HCT116 (cell line): ENCODE results near the gene SARS2. TPM values are rescaled to one million over a fixed set of nuclear protein-coding genes. Genes with fewer than 3 reads are reported as not detected.

Experiments
- ATAC-seq: fragments of 200-7000 bp; cut with Tn5 transposase; 2 replicates; pipeline ENCODE4 v1.9.1; 2020; ENCODE audit warnings: mild to moderate bottlenecking, moderate library complexity
- BruUV-seq: library from RNA; stranded (reverse); fragments of 400-500 nt; replicated peaks from 2 replicates; lab custom pipeline; 2021; lab: Mats Ljungman, UMichigan
- CTCF ChIA-PET: fragments of 300-600 bp; sonication (Branson Sonifier 250); formaldehyde crosslinking; loops from one replicate; lab custom pipeline; 2021; ENCODE audit warnings: antibody characterized with exemption; lab: Charles Lee
- POLR2A ChIA-PET: fragments of 300-600, 350-600 bp; sonication (Branson Sonifier 250); formaldehyde crosslinking; loops from one replicate; lab custom pipeline; 2021; ENCODE audit warnings: antibody characterized with exemption; lab: Charles Lee
- RAD21 ChIA-PET, 2 experiments: fragments of 300-600 bp; sonication (Branson Sonifier 250); formaldehyde crosslinking; loops; one replicate each; lab custom pipeline; 2023; ENCODE audit warnings: low total read pairs in 2 of 2; ENCODE audit not compliant: uncharacterized antibody in 2 of 2, unreplicated experiment in 2 of 2, low non-redundant PET in 1 of 2; lab: Charles Lee
- DNase-seq: peaks from one replicate; pipeline ENCODE4 v3.0.0-alpha.2; 2010; ENCODE audit warnings: low read depth, low spot score
- H2AFZ ChIP-seq: fragments of 200-600 bp; shearing (Covaris generic), sonication (generic); 2 replicates; pipeline ENCODE4 v1.6.1; 2017; ENCODE audit warnings: low read depth, mixed run types, mixed read lengths, antibody characterized with exemption, low read length; ENCODE audit not compliant: poor library complexity, severe bottlenecking
- H3K27ac ChIP-seq: 2 replicates; pipeline ENCODE4 v1.5.1; 2012; ENCODE audit warnings: low read depth, low read length
- H3K27me3 ChIP-seq: fragments of 200-600 bp; sonication (generic); 2 replicates; pipeline ENCODE4 v1.6.1; 2016; ENCODE audit warnings: mixed run types, low read length, mixed read lengths; ENCODE audit not compliant: insufficient read depth
- H3K36me3 ChIP-seq, 2 experiments: fragments of 200-500 bp in 1 of 2; fragments of 200-600 bp in 1 of 2; sonication (Bioruptor generic) in 1 of 2; sonication (generic) in 1 of 2; 2 replicates each; pipeline versions ENCODE4 v1.5.1 to v1.6.1; 2014 to 2016; ENCODE audit warnings: low read length in 2 of 2, inconsistent platforms in 1 of 2, mixed read lengths in 1 of 2, mixed run types in 1 of 2; ENCODE audit not compliant: insufficient read depth in 2 of 2, control insufficient read depth in 1 of 2
- H3K4me1 ChIP-seq, 2 experiments: fragments of 200-600 bp in 1 of 2; sonication (generic) in 1 of 2; 2 replicates each; pipeline versions ENCODE4 v1.5.1 to v1.6.1; 2012 to 2017; ENCODE audit warnings: low read length in 2 of 2, inconsistent platforms in 1 of 2, mild to moderate bottlenecking in 1 of 2, mixed read lengths in 1 of 2, mixed run types in 1 of 2, moderate library complexity in 1 of 2; ENCODE audit not compliant: insufficient read depth in 2 of 2, control insufficient read depth in 1 of 2
- H3K4me2 ChIP-seq: fragments of 200-600 bp; sonication (generic); 2 replicates; pipeline ENCODE4 v1.6.1; 2017; ENCODE audit warnings: mixed run types, low read length, mixed read lengths
- H3K4me3 ChIP-seq, 2 experiments: fragments of 200-600 bp in 1 of 2; sonication (generic) in 1 of 2; replicated peaks in 1 of 2; 2 replicates each; pipeline ENCODE4 v1.5.1; 2011 to 2016; ENCODE audit warnings: low read length in 2 of 2, control low read depth in 1 of 2, low read depth in 1 of 2, mild to moderate bottlenecking in 1 of 2, mixed read lengths in 1 of 2, mixed run types in 1 of 2
- H3K79me2 ChIP-seq: fragments of 200-600 bp; sonication (generic); 2 replicates; pipeline ENCODE4 v1.6.1; 2017; ENCODE audit warnings: mild to moderate bottlenecking, mixed run types, low read length, moderate library complexity, mixed read lengths; ENCODE audit not compliant: insufficient read depth
- H3K9ac ChIP-seq: fragments of 200-600 bp; sonication (generic); 2 replicates; pipeline ENCODE4 v1.6.1; 2016; ENCODE audit warnings: low read length, mixed read lengths
- H3K9me2 ChIP-seq: fragments of 200-600 bp; sonication (generic), shearing (Covaris generic); 2 replicates; pipeline ENCODE4 v1.6.1; 2017; ENCODE audit warnings: mixed run types, mild to moderate bottlenecking, moderate library complexity; ENCODE audit not compliant: insufficient read depth
- H3K9me3 ChIP-seq, 2 experiments: fragments of 200-500 bp in 1 of 2; fragments of 200-600 bp in 1 of 2; sonication (Bioruptor generic) in 1 of 2; sonication (generic) in 1 of 2; 2 replicates each; pipeline ENCODE4 v1.6.1; 2014 to 2017; ENCODE audit warnings: low read length in 2 of 2, mixed read lengths in 2 of 2, inconsistent platforms in 1 of 2, low read depth in 1 of 2, mild to moderate bottlenecking in 1 of 2, mixed run types in 1 of 2, moderate library complexity in 1 of 2; ENCODE audit not compliant: control insufficient read depth in 1 of 2, insufficient read depth in 1 of 2
- H4K20me1 ChIP-seq: fragments of 200-600 bp; sonication (generic), shearing (Covaris generic); 2 replicates; pipeline ENCODE4 v1.6.1; 2017; ENCODE audit warnings: mixed run types, mild to moderate bottlenecking, moderate library complexity; ENCODE audit not compliant: insufficient read depth
- intact Hi-C: fragments of 100-400 bp; cut with micrococcal nuclease; formaldehyde crosslinking; loops from 2 replicates; pipeline ENCODE4 v1.10.0; 2022
- total RNA-seq: library from RNA; stranded (reverse); gene quantifications from one replicate; pipeline ENCODE4 v1.2.1, GENCODE V29; 2021; ENCODE audit not compliant: unreplicated experiment
- TF ChIP-seq, protein P1 (sequence below): IDR thresholded peaks from 2 replicates; pipeline ENCODE4 v1.6.1; 2012
- TF ChIP-seq, protein P2 (sequence below), 3 experiments: fragments of 200-600 bp in 1 of 3; sonication (generic) in 1 of 3; IDR thresholded peaks in 2 of 3; conservative IDR thresholded peaks in 1 of 3; 2 replicates each; pipeline ENCODE4 v1.5.1; 2012 to 2017; ENCODE audit warnings: low read depth in 2 of 3, low read length in 2 of 3, antibody characterized with exemption in 1 of 3, borderline replicate concordance in 1 of 3, control low read depth in 1 of 3, mild to moderate bottlenecking in 1 of 3, mixed read lengths in 1 of 3, mixed run types in 1 of 3, moderate library complexity in 1 of 3; ENCODE audit not compliant: insufficient read depth in 1 of 3

The SARS2 gene
- total RNA-seq, 1 experiment from 2014 or later = 58.2 TPM

DNA sequence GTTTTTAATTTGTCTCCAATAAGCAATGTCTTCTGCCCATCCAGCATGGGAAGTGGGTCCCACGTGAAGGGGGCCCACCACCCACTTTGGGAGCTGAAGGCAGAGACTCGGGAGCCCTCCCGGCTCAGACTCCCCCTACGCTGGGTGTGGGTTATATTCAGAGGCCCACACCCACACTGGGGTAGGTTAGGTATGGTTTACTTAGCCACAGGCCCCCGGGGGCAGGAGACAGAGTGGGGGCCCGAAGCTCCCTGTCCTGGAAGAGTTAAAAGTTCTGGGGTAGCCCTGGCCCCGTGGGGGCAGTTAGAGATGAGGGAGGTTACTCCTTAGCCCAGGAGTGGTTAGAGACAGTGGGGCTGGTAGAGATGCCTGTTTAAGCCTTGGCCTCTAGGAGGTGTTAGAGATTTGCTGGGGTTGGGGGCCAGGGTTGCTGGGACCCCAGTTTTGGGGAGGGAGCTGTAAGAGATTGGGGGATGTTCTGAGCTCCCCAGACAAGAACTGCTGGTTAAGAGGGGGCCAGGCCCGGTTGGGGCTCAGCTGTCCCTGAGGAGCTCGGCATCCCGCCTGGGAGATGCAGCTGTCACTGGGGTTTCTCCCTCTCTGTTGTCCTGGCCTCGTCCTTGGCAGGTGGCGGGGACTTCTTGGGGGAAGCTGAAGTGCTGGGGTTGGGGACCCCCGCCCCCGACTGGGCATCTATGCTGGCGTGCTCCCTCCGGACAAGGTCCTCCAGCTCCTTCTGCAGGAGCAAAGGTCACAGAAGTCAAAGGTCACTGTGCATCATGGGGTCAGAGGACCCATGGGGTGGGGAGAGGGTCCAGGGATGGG is 51.8 kb downstream of the SARS2 start:
- no peak for DNase-seq
- H4K20me1 ChIP-seq = no peaks in the 10 kb centered on the region
- peak overlapping the region; percentile 77 for H3K27ac ChIP-seq
- no TSS peak for BruUV-seq
- H3K9me3 ChIP-seq = no peaks in the 10 kb centered on the region
- H3K4me3 ChIP-seq = no peak overlapping the region; a peak in 2 of 4 replicates
- H3K79me2 ChIP-seq = no peaks in the 10 kb centered on the region
- intact Hi-C loops = no loop called here
- ChIA-PET RAD21 (no interaction called here), CTCF (interaction anchor here (4.5 kb wide), 1 partner anchor 8 kb away, joined by 28 read pairs; no protein-coding TSS in a partner anchor), POLR2A (interaction anchor here (1.2 kb wide), 1 partner anchor 21 kb away, joined by 3 read pairs; the partner anchor contains the start of gene NFKBIB)
- H3K4me1 ChIP-seq = peaks cover 12 to 16% of the 10 kb centered on the region in 2 experiments; a peak in 3 of 4 replicates
- H3K4me2 ChIP-seq = peak overlapping the region; percentile 88
- H3K9ac ChIP-seq = peak overlapping the region; percentile 62
- ATAC-seq = no peak
- H2AFZ ChIP-seq = no peak overlapping the region
- H3K36me3 ChIP-seq = no peaks in the 10 kb centered on the region
- H3K27me3 ChIP-seq = no peaks in the 10 kb centered on the region
- TF ChIP-seq, protein P1, sequence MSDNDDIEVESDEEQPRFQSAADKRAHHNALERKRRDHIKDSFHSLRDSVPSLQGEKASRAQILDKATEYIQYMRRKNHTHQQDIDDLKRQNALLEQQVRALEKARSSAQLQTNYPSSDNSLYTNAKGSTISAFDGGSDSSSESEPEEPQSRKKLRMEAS = no peak
- TF ChIP-seq, protein P2, sequence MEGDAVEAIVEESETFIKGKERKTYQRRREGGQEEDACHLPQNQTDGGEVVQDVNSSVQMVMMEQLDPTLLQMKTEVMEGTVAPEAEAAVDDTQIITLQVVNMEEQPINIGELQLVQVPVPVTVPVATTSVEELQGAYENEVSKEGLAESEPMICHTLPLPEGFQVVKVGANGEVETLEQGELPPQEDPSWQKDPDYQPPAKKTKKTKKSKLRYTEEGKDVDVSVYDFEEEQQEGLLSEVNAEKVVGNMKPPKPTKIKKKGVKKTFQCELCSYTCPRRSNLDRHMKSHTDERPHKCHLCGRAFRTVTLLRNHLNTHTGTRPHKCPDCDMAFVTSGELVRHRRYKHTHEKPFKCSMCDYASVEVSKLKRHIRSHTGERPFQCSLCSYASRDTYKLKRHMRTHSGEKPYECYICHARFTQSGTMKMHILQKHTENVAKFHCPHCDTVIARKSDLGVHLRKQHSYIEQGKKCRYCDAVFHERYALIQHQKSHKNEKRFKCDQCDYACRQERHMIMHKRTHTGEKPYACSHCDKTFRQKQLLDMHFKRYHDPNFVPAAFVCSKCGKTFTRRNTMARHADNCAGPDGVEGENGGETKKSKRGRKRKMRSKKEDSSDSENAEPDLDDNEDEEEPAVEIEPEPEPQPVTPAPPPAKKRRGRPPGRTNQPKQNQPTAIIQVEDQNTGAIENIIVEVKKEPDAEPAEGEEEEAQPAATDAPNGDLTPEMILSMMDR (IDR thresholded peaks at IDR 0.05 in 2 of 3, conservative IDR thresholded peaks at IDR 0.05 in 1 of 3; ENCODE audit: borderline replicate concordance in 1 of 3, insufficient read depth in 1 of 3, low read depth in 2 of 3, low read length in 2 of 3) = 0 out of 6 replicates have a peak, but pooled peaks of 1 of the 3 experiments have one; percentile 3
- no peaks in the 10 kb centered on the region for H3K9me2 ChIP-seq
